Measurements from ENCODE around the gene CKMT2. TPM values are rescaled to one million over a fixed set of nuclear protein-coding genes. Genes with fewer than 3 reads are reported as not detected.

Gene CKMT2
- total and polyA plus RNA-seq, 2 of the 4 experiments (the other 2 are of a cell fraction), result 0.21 to 0.36 TPM

DNA sequence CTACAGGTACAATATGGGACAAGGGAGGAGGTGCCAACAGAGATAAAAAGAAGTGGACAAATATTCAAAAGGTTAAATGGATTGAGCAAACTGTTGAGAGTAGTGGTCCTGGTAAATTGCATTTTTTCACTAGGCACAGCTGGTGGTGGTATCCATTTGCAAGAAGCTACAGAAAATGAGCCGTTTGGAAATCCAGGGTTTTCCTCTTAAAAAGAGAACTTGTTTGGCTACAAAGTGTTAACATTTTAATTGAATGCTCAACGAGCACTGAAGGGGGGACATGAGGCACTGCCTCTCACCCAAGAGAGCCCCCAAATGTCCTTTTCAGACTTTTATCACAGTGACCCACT, 67.8 kb downstream of the CKMT2 start:
- peaks cover 4% of the 10 kb centered on the region for H3K4me1 ChIP-seq (ENCODE audit: control insufficient read depth, insufficient read depth, low read length)
- peak overlapping the region; percentile 91 for H3K27ac ChIP-seq (ENCODE audit: insufficient read depth, low read length)
- peak overlapping the region; percentile 66 to 99 for H4K8ac ChIP-seq (ENCODE audit: low read depth in 2 of 2, low read length in 2 of 2)
- H3K56ac ChIP-seq (ENCODE audit: extremely low read depth, insufficient read depth, low read length), result peak overlapping the region; percentile 89
- H2BK15ac ChIP-seq (ENCODE audit: low read depth, low read length), result no peak overlapping the region; the same call in 2 of the 3 replicates
- H4K5ac ChIP-seq (ENCODE audit: low read depth, low read length), result peak overlapping the region; percentile 93
- H3K23ac ChIP-seq (ENCODE audit: low read depth, low read length), result peak overlapping the region; percentile 97
- peak overlapping the region; percentile 90; the same call in 1 of the 2 replicates for H2BK120ac ChIP-seq (ENCODE audit: low read depth, low read length)
- peak overlapping the region; percentile 99 for H3K14ac ChIP-seq (replicated peaks; ENCODE audit: low read depth, low read length)
- H2AFZ ChIP-seq (replicated peaks; ENCODE audit: low read length, poor library complexity), result peak overlapping the region; percentile 99
- no peak overlapping the region; the same call in 1 of the 2 replicates for H3K18ac ChIP-seq (ENCODE audit: low read depth, low read length)
- H2AK9ac ChIP-seq (replicated peaks; ENCODE audit: low read depth, low read length, poor library complexity), result peak overlapping the region; percentile 98
- peak overlapping the region; percentile 95 for H3K9ac ChIP-seq (ENCODE audit: low read depth, low read length)
- H3K9me3 ChIP-seq (ENCODE audit: control insufficient read depth, insufficient read depth, low read length), result no peaks in the 10 kb centered on the region
- H3K9me1 ChIP-seq (ENCODE audit: insufficient read depth, low read length), result peaks cover 3% of the 10 kb centered on the region; the same call in 1 of the 2 replicates
- no peaks in the 10 kb centered on the region for H4K20me1 ChIP-seq (ENCODE audit: insufficient read depth, low read length)
- H3K36me3 ChIP-seq (ENCODE audit: control insufficient read depth, insufficient read depth, low read length), result peaks cover 2% of the 10 kb centered on the region
- intact Hi-C loops (cut with micrococcal nuclease), result loop anchor here (1.0 to 10.0 kb wide), 5 partner anchors 119 to 866 kb away; partner anchors contain the start of gene SSBP2
- peak overlapping the region; percentile 77 for H3K4me2 ChIP-seq (ENCODE audit: low read depth, low read length)
- POLR2A ChIA-PET (ENCODE audit: unreplicated experiment), result no interaction called here
- DNase-seq, result no peak
- dilution Hi-C loops (cut with HindIII; ENCODE audit: low sequenced_read_pairs, unreplicated experiment), result no loop called here
- H4K91ac ChIP-seq (ENCODE audit: insufficient read depth, low read depth, low read length), result peak overlapping the region; percentile 91
- no CpG with 5 or more reads among the region's 2 CpGs for WGBS, 2 experiments (ENCODE audit: extremely low coverage in 2 of 2, insufficient read length in 1 of 2)
- CTCF ChIA-PET, result no interaction called here
- no peaks in the 10 kb centered on the region for H3K27me3 ChIP-seq (ENCODE audit: control insufficient read depth, insufficient read depth, low read length)
- H2AK5ac ChIP-seq (ENCODE audit: low read depth, low read length), result no peak overlapping the region; the same call in 1 of the 2 replicates
- BruUV-seq (replicated peaks), result TSS peak; percentile 72
- no peak for ATAC-seq (ENCODE audit: low read depth)
- no peak overlapping the region for H2BK20ac ChIP-seq (ENCODE audit: low read depth, low read length)
- in situ Hi-C loops (cut with MboI; ENCODE audit: low sequenced_read_pairs), result no loop called here
- TF ChIP-seq, protein P1, sequence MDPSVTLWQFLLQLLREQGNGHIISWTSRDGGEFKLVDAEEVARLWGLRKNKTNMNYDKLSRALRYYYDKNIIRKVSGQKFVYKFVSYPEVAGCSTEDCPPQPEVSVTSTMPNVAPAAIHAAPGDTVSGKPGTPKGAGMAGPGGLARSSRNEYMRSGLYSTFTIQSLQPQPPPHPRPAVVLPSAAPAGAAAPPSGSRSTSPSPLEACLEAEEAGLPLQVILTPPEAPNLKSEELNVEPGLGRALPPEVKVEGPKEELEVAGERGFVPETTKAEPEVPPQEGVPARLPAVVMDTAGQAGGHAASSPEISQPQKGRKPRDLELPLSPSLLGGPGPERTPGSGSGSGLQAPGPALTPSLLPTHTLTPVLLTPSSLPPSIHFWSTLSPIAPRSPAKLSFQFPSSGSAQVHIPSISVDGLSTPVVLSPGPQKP (IDR thresholded peaks at IDR 0.05; ENCODE audit: borderline replicate concordance, low read depth, low read length), result no peak
- TF ChIP-seq SMC3 (IDR thresholded peaks at IDR 0.05; ENCODE audit: low read depth, low read length) (no peak), BHLHE40 (IDR thresholded peaks at IDR 0.05; ENCODE audit: low read depth, low read length) (no peak)
- H2BK5ac ChIP-seq (ENCODE audit: low read depth, low read length, poor library complexity, severe bottlenecking), result peak overlapping the region; percentile 81
- H3K4me3 ChIP-seq (ENCODE audit: insufficient read depth, low read depth, low read length), result peak overlapping the region; percentile 61
- H3K4ac ChIP-seq (ENCODE audit: low read depth, low read length), result peak overlapping the region; percentile 98
- H3K79me1 ChIP-seq (ENCODE audit: low read depth in 1 of 2, low read length in 2 of 2), result peaks cover 14 to 57% of the 10 kb centered on the region in 2 experiments

Data from IMR-90 (cell line).